ENCODE measurements around the gene CACFD1. TPM values are rescaled to one million over a fixed set of nuclear protein-coding genes. Genes with fewer than 3 reads are reported as not detected.

Gene CACFD1
- total RNA-seq, 2 donors from 2014 or later = 2.4 to 7.0 TPM

- no peak for DNase-seq (ENCODE audit: low spot score)
- Mint-ChIP-seq H3K9me3 (no peaks in the 10 kb centered on the region), H3K36me3 (no peaks in the 10 kb centered on the region), H3K27me3 (peaks cover 0 to 3% of the 10 kb centered on the region in 2 donors), H3K27ac (no peak overlapping the region), H3K4me1 (ENCODE audit: low read depth in 2 of 2) (peaks cover 0 to 4% of the 10 kb centered on the region in 2 donors), H3K4me3 (no peak overlapping the region)
- ATAC-seq = no peak
These were observed 27.6 kb downstream of the CACFD1 start for GRCh38 chr9:133487331-133487725.

DNA sequence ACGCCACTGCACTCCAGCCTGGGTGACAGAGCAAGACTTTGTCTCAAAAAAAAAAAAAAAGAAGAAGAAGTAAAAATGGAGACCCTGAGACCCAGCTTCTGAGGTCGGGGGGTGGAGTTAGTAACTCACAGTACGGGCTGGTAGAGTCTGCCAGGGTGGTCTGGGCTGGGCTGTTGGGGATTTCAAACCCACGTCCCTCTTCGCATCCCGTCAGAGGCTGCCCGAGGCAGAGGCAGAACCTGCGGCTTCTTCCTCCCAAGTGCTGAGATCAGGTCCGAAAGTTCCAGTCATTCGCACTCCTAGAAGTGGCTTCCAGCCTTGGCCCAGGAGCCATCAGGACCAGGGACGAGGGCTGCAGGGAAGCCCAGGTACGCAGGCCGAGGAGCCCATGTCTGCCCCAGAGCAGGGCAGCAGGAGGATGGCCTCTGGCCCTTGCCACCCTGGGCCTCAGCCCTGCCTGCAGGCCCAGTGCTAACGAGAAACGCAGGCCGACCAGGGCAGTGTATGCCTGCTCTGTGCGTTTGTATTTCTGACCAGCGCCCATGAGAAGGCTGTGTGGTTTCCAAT, 29.0 kb downstream of the CACFD1 start:
- DNase-seq (ENCODE audit: low spot score) (peak; percentile 58), ATAC-seq (no peak)
- Mint-ChIP-seq H3K27ac (no peak overlapping the region), H3K4me1 (ENCODE audit: low read depth in 2 of 2) (peaks cover 0 to 4% of the 10 kb centered on the region in 2 donors), H3K36me3 (no peaks in the 10 kb centered on the region), H3K4me3 (no peak overlapping the region), H3K9me3 (no peaks in the 10 kb centered on the region), H3K27me3 (no peaks in the 10 kb centered on the region)

DNA sequence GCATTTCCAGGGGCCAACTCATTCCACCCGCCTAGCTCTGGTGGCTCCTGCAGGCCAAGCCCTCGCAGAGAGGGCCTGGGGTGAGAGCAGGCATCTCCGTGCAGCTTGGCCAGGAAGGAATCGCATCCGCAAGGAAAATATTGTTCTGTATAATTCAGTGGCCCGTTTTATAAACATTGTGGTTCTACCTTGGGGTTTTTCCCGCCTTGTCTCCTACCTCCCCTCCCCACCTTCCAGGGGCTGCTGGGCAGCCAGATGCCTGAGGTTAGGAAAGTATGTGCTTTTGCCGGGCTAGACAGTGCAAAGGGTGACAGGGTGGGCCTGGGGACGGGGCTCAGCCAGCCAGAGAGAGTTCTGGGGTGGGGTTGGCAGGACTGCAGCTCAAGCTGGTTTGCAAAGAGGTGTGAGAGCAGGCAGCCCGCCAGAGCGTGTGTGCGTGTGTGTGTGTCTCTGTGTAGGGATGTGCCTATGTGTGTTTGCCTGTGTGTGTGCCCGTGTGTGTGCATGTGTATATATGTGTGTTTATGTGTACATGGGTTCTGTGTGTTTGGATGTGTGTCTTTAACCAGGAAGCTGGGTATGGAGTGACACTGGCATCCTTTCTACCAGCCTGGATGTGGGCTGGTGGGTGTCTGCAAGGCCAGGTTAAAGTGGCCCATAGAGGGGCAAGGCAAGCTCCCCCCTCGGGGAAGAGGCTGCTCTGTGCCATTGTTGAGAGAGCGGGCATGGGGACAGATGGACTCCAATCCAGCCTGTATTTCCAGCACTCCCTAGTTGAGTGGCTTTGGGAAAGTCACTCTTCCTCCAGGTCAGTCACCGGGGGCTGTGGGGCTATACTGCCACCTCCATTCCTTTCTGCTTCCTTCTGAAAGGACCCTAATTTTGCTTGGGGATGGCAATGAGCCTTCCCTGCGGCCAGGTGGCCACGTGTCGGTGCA, 29.7 kb downstream of the CACFD1 start:
- Mint-ChIP-seq H3K27me3 (no peaks in the 10 kb centered on the region), H3K9me3 (no peaks in the 10 kb centered on the region), H3K36me3 (no peaks in the 10 kb centered on the region), H3K27ac (no peak overlapping the region), H3K4me3 (no peak overlapping the region), H3K4me1 (ENCODE audit: low read depth in 2 of 2) (peaks cover 0 to 4% of the 10 kb centered on the region in 2 donors)
- DNase-seq (ENCODE audit: low spot score) (peak; percentile 53), ATAC-seq (no peak)

- no peak overlapping the region for H3K4me3 Mint-ChIP-seq
- no peak for DNase-seq (ENCODE audit: low spot score)
These were observed 30.5 kb downstream of the CACFD1 start for GRCh38 chr9:133490201-133490681.

DNA sequence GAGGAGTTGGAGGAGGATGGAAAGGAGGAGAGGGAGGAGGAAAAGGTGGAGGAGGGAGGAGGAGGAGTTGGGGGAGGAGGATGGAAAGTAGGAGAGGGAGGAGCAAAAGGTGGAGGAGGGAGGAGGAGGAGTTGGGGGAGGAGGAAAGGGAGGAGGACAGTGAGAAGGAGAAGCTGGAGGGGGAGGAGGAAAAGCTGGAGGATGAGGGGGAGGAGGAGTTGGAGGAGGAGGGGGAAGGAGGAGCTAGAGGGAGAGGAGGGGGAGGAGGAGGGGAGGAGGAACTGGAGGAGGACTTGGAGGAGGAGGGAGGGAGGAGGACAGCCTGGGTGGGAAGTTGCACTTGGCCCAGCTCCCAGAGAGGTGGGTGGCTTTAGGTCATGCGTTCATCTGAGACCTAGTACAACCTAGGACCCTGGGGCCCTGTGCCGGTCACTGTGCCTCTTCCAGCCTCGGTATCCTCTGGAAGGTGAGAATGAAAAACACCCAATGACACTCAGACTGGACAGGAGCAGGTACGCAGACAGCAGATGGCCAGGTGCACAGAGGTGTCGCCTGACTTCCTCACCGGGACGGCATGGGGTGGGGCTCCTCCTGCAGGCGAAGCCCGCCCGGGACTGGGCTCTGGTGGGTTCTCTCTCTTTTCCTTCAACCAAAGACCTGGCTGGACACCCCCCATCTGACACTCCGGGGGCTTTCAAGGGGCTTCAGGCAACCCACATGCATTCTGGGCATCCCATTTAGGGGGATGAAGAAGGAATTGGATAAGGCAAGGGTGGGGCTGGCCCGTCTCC, 31.3 kb downstream of the CACFD1 start:
- H3K9me3 Mint-ChIP-seq = no peaks in the 10 kb centered on the region
- H3K36me3 Mint-ChIP-seq = no peaks in the 10 kb centered on the region

More at GRCh38 chr9:133490201-133490681, 30.5 kb downstream of the CACFD1 start:
- Mint-ChIP-seq H3K9me3 (no peaks in the 10 kb centered on the region), H3K36me3 (no peaks in the 10 kb centered on the region), H3K27me3 (no peaks in the 10 kb centered on the region), H3K4me1 (ENCODE audit: low read depth in 2 of 2) (peaks cover 0 to 4% of the 10 kb centered on the region in 2 donors), H3K27ac (no peak overlapping the region)
- no peak for ATAC-seq

GRCh38 chr9:133491656-133491925, 31.8 kb downstream of the CACFD1 start:
- no peak for DNase-seq (ENCODE audit: low spot score)
- Mint-ChIP-seq H3K4me1 (ENCODE audit: low read depth in 2 of 2) (no peaks in the 10 kb centered on the region), H3K27me3 (no peaks in the 10 kb centered on the region), H3K36me3 (no peaks in the 10 kb centered on the region), H3K27ac (no peak overlapping the region), H3K9me3 (no peaks in the 10 kb centered on the region), H3K4me3 (no peak overlapping the region)
- no peak for ATAC-seq

More for the DNA sequence above, 31.3 kb downstream of the CACFD1 start:
- DNase-seq (ENCODE audit: low spot score) (peak; percentile 37), ATAC-seq (no peak)
- H3K27me3 Mint-ChIP-seq = no peaks in the 10 kb centered on the region
- no peak overlapping the region for H3K4me3 Mint-ChIP-seq
- no peak overlapping the region for H3K27ac Mint-ChIP-seq
- peaks cover 0 to 3% of the 10 kb centered on the region in 2 donors for H3K4me1 Mint-ChIP-seq (ENCODE audit: low read depth in 2 of 2)

GRCh38 chr9:133492061-133493021, 32.6 kb downstream of the CACFD1 start:
- ATAC-seq = no peak
- no peak overlapping the region for H3K27ac Mint-ChIP-seq
- H3K4me1 Mint-ChIP-seq (ENCODE audit: low read depth in 2 of 2) = no peaks in the 10 kb centered on the region
- no peaks in the 10 kb centered on the region for H3K36me3 Mint-ChIP-seq
- H3K27me3 Mint-ChIP-seq = no peaks in the 10 kb centered on the region
- DNase-seq (ENCODE audit: low spot score) = no peak
- no peaks in the 10 kb centered on the region for H3K9me3 Mint-ChIP-seq
- H3K4me3 Mint-ChIP-seq = no peak overlapping the region

GRCh38 chr9:133493428-133493827, 33.6 kb downstream of the CACFD1 start:
- DNase-seq (ENCODE audit: low spot score) = no peak
- no peak for ATAC-seq
- Mint-ChIP-seq H3K36me3 (no peaks in the 10 kb centered on the region), H3K27me3 (peaks cover under 1 to 2% of the 10 kb centered on the region in 2 donors), H3K4me3 (no peak overlapping the region), H3K27ac (no peak overlapping the region), H3K9me3 (no peaks in the 10 kb centered on the region), H3K4me1 (ENCODE audit: low read depth in 2 of 2) (no peaks in the 10 kb centered on the region)

- ATAC-seq = no peak
- no peaks in the 10 kb centered on the region for H3K4me1 Mint-ChIP-seq (ENCODE audit: low read depth in 2 of 2)
- H3K27me3 Mint-ChIP-seq = peaks cover 3 to 6% of the 10 kb centered on the region in 2 donors
- no peak for DNase-seq (ENCODE audit: low spot score)
- H3K4me3 Mint-ChIP-seq = no peak overlapping the region
- H3K36me3 Mint-ChIP-seq = no peaks in the 10 kb centered on the region
- H3K9me3 Mint-ChIP-seq = no peaks in the 10 kb centered on the region
- H3K27ac Mint-ChIP-seq = no peak overlapping the region
These were observed 34.2 kb downstream of the CACFD1 start for GRCh38 chr9:133493845-133494540.

DNA sequence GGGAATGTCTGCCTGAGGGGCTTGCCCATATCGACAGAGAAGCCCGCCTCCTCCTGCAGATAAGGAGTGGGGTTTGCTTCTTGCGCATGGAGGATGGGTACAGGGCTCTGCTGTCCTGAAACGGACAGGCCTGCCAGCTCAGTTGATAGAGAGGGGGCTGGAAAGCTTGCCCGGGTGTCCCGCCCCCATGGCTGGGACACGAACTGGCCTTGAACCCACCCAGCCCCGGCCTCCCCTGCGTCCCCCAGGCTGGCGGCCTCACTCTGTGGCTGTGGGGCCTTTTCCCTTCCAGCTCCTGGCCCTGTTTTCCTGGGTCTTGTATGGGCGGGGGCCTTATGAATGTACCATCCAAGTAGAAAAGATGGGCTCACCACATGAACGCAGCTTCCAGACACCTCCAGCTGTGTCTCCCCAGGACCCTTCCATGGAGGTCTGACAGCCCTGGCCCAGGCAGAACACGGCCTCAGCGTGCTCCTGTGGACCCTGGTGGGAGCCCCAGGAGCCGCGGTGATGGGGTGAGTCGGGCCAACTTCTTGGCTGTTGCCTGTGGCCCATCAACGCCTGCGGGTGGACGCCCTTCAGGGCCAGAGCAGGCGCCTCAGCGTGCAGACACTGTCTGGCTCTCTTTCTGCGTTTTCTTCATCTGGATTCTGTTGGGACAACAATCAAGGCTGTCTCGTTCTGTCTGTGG, 35.0 kb downstream of the CACFD1 start:
- DNase-seq (ENCODE audit: low spot score) = no peak
- no peaks in the 10 kb centered on the region for H3K4me1 Mint-ChIP-seq (ENCODE audit: low read depth in 2 of 2)
- no peaks in the 10 kb centered on the region for H3K9me3 Mint-ChIP-seq
- no peak overlapping the region for H3K27ac Mint-ChIP-seq
- no peak overlapping the region for H3K4me3 Mint-ChIP-seq
- no peaks in the 10 kb centered on the region for H3K36me3 Mint-ChIP-seq
- no peak for ATAC-seq
- H3K27me3 Mint-ChIP-seq = peaks cover 3 to 6% of the 10 kb centered on the region in 2 donors

DNA sequence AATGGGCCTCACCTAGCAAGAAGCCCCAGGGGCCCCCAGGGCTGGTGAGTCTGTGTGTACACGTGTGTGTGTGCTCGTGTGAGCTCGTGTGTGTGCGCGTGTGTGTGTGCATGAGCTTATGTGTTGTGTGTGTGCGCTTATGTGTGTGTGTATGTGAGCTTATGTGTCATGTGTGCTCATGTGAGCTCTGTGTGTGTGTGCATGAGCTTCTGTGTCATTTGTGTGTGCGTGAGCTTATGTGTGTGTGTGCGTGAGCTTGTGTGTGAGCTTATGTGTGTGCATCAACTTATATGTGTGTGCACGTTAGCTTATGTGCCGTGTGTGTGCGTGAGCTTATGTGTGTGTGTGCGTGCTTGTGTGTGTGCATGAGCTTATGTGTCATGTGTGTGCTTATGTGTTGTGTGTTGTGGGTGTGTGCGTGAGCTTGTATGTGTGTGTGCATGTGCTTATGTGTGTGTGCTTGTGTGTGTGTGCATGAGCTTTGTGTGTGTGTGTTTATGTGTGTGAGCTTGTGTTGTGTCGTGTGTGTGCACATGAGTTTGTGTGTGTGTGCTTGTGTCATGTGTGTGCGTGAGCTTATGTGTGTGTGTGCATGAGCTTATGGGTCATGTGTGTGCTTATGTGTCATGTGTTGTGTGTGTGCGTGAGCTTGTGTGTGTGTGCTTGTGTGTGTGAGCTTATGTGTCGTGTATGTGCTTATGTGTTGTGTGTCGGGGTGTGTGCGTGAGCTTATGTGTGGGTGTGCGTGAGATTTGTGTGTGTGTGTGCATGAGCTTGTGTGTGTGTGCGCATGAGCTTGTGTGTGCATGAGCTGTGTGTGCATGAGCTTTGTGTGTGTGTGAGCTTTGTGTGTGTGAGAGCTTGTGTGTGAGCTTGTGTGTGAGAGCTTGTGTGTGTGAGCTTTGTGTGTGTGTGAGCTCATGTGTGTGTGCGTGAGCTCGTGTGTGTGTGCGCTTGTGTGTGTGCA, 35.8 kb downstream of the CACFD1 start:
- Mint-ChIP-seq H3K4me1 (ENCODE audit: low read depth in 2 of 2) (no peaks in the 10 kb centered on the region), H3K27me3 (peaks cover 6% of the 10 kb centered on the region in 2 donors), H3K36me3 (no peaks in the 10 kb centered on the region), H3K27ac (no peak overlapping the region), H3K9me3 (no peaks in the 10 kb centered on the region), H3K4me3 (no peak overlapping the region)
- DNase-seq (ENCODE audit: low spot score) (no peak), ATAC-seq (no peak)

All from natural killer cell treated with Interleukin-12 subunit alpha and Interleukin-12 subunit beta and Interleukin-15 and Interleukin-18, amount 100 ng/mL, for 72 hours (primary cell).